Measurements from ENCODE around the gene PCGF1. TPM values are rescaled to one million over a fixed set of nuclear protein-coding genes. Genes with fewer than 3 reads are reported as not detected.
A peak's percentile ranks its signal among the peaks of the same experiment; 100 is the strongest.

Gene PCGF1
- total and polyA plus RNA-seq, 9 of the 15 experiments (the other 6 are each of a cell fraction or from before 2014, with no cell fraction given): 20.3 to 45.7 (median 29.3) TPM

- TF ChIP-seq CREB1 (IDR thresholded peaks at IDR 0.05) (peak; percentile 100), CREB1 (CRISPR knock-in tag; IDR thresholded peaks at IDR 0.05) (peak; percentile 98), NR1H2 (CRISPR knock-in tag; IDR thresholded peaks at IDR 0.05) (no peak), STAT5A (IDR thresholded peaks at IDR 0.05; ENCODE audit: borderline replicate concordance, low read length) (no peak), ZNF551 (CRISPR knock-in tag; IDR thresholded peaks at IDR 0.05) (no peak), GTF2E2 (tag; IDR thresholded peaks at IDR 0.05) (no peak), ASH1L (IDR thresholded peaks at IDR 0.05; ENCODE audit: borderline replicate concordance, low read depth, partially characterized antibody) (no peak), ETV1 (tag; conservative IDR thresholded peaks at IDR 0.05; ENCODE audit: low read depth) (no peak), KLF10 (CRISPR knock-in tag; IDR thresholded peaks at IDR 0.05) (no peak), PHB (CRISPR knock-in tag; IDR thresholded peaks at IDR 0.05) (no peak), ESRRB (CRISPR knock-in tag; IDR thresholded peaks at IDR 0.05; ENCODE audit: borderline replicate concordance) (no peak), WHSC1 (IDR thresholded peaks at IDR 0.05; ENCODE audit: low read length) (no peak), POLR2AphosphoS5 (IDR thresholded peaks at IDR 0.05; ENCODE audit: control insufficient read depth, insufficient read depth, low read depth, low read length) (0 out of 2 replicates have a peak, but pooled peaks have one; percentile 19), MAX (CRISPR knock-in tag; IDR thresholded peaks at IDR 0.05) (no peak; the same call in 1 of the 2 replicates), ELF2 (CRISPR knock-in tag; IDR thresholded peaks at IDR 0.05) (no peak), POLR3A (IDR thresholded peaks at IDR 0.05; ENCODE audit: borderline replicate concordance, extremely low read depth, insufficient read depth, insufficient read length) (no peak), SAFB2 (IDR thresholded peaks at IDR 0.05; ENCODE audit: borderline replicate concordance, low read depth, low read length, severe bottlenecking) (no peak), KDM5B (IDR thresholded peaks at IDR 0.05; ENCODE audit: insufficient replicate concordance, low read depth, low read length) (peak; percentile 21), JUNB (CRISPR knock-in tag; conservative IDR thresholded peaks at IDR 0.05) (peak; percentile 96), RCOR1 (IDR thresholded peaks at IDR 0.05; ENCODE audit: borderline replicate concordance in 1 of 2, low read depth in 2 of 2, low read length in 2 of 2) (peak in 1 of 2 experiments; percentile 0; a peak in 2 of 4 replicates), TRIM24 (IDR thresholded peaks at IDR 0.05) (no peak), ZNF398 (CRISPR knock-in tag; IDR thresholded peaks at IDR 0.05) (no peak), SIN3A (IDR thresholded peaks at IDR 0.05; ENCODE audit: borderline replicate concordance in 2 of 2, control insufficient read depth in 1 of 2, low read depth in 2 of 2, low read length in 2 of 2) (peak in 1 of 2 experiments; percentile 56; a peak in 1 of 4 replicates), ZNF384 (IDR thresholded peaks at IDR 0.05; ENCODE audit: low read depth, low read length) (no peak; the same call in 1 of the 2 replicates), ZNF584 (CRISPR knock-in tag; IDR thresholded peaks at IDR 0.05; ENCODE audit: low read depth) (no peak), SLC30A9 (CRISPR knock-in tag; IDR thresholded peaks at IDR 0.05) (no peak), SNIP1 (IDR thresholded peaks at IDR 0.05; ENCODE audit: low read depth) (no peak)
Observed at GRCh38 chr2:74553892-74554819, 46.7 kb upstream of the PCGF1 start, which contains the start of the genes DOK1 and LOXL3 (continued).

Measured in K562 (cell line).